Myocyte (in vitro differentiated cells): ENCODE measurements around the gene SPPL2B. TPM values are rescaled to one million over a fixed set of nuclear protein-coding genes. Genes with fewer than 3 reads are reported as not detected.

Experiments used
- total RNA-seq: library from RNA; depleted of rRNA; stranded (reverse); fragments of >200 nt; gene quantifications from 2 replicates; pipeline ENCODE4 v1.2.3, GENCODE V29; 2014

SPPL2B gene
- total RNA-seq, 1 donor from 2014 or later: 36.1 TPM

Other genes with a start within 250 kb of the SPPL2B start
- 17.6 and 22.4 TPM in 2 replicates for gene MOB3A, start 232.4 kb upstream of the SPPL2B start, total RNA-seq
- 7.2 and 8.2 TPM in 2 replicates for gene IZUMO4, start 231.8 kb upstream of the SPPL2B start, total RNA-seq
- gene AP3D1, start 177.1 kb upstream of the SPPL2B start, total RNA-seq: 109 and 114 TPM in 2 replicates
- gene DOT1L, start 164.8 kb upstream of the SPPL2B start, total RNA-seq: 7.9 and 8.3 TPM in 2 replicates
- 77.5 and 86.7 TPM in 2 replicates for gene PLEKHJ1, start 92.4 kb upstream of the SPPL2B start, total RNA-seq
- 21.6 and 23.1 TPM in 2 replicates for gene SF3A2, start 91.9 kb upstream of the SPPL2B start, total RNA-seq
- 5.1 and 7.3 TPM in 2 replicates for gene AMH, start 79.4 kb upstream of the SPPL2B start, total RNA-seq
- gene JSRP1, start 72.3 kb upstream of the SPPL2B start, total RNA-seq: 303 and 333 TPM in 2 replicates
- gene PEAK3, start 46.5 kb upstream of the SPPL2B start, total RNA-seq: 0.16 and 0.36 TPM in 2 replicates
- gene LINGO3, start 20.5 kb upstream of the SPPL2B start, total RNA-seq: not detected in 2 replicates
- gene LSM7, start 98 bp upstream of the SPPL2B start, total RNA-seq: 158 and 226 TPM in 2 replicates
- not detected in 2 replicates for gene TMPRSS9, start 31.6 kb downstream of the SPPL2B start, total RNA-seq
- gene TIMM13, start 98.9 kb downstream of the SPPL2B start, total RNA-seq: 69.4 and 73.7 TPM in 2 replicates
- 30.7 and 34.3 TPM in 2 replicates for gene LMNB2, start 128.3 kb downstream of the SPPL2B start, total RNA-seq
- gene GADD45B, start 147.4 kb downstream of the SPPL2B start, total RNA-seq: 8.6 and 16.9 TPM in 2 replicates